Thyroid gland (tissue), 4 donors: ENCODE measurements around the gene ASPG. TPM values are rescaled to one million over a fixed set of nuclear protein-coding genes. Genes with fewer than 3 reads are reported as not detected.

Experiments
- DNase-seq, 2 donors: peaks; one replicate each; pipeline ENCODE4 v3.0.0-alpha.2; 2019
- H3K27ac ChIP-seq, 3 donors: fragments of 200-600 bp; sonication (generic); 1 replicate in 2 of 3; 2 replicates in 1 of 3; pipeline ENCODE4 v1.5.1; 2016 to 2019; ENCODE audit warnings: mild to moderate bottlenecking in 1 of 3, moderate library complexity in 1 of 3
- H3K27me3 ChIP-seq: fragments of 200-600 bp; sonication (generic); one replicate; pipeline ENCODE4 v1.5.1; 2019
- H3K36me3 ChIP-seq, 2 donors: fragments of 200-600 bp; sonication (generic); one replicate each; pipeline ENCODE4 v1.5.1; 2016 to 2019
- H3K4me1 ChIP-seq, 2 donors: fragments of 200-600 bp; sonication (generic); one replicate each; pipeline ENCODE4 v1.5.1; 2017 to 2019
- H3K4me3 ChIP-seq, 3 donors: fragments of 200-600 bp; sonication (generic); replicated peaks in 1 of 3; 1 replicate in 2 of 3; 2 replicates in 1 of 3; pipeline ENCODE4 v1.5.1; 2016; ENCODE audit warnings: mild to moderate bottlenecking in 1 of 3
- H3K9me3 ChIP-seq: fragments of 200-600 bp; sonication (generic); one replicate; pipeline ENCODE4 v1.5.1; 2017
- POLR2A ChIP-seq, 2 donors: fragments of 450-650 bp; IDR thresholded peaks; one replicate each; pipeline ENCODE4 v1.6.1; 2017; ENCODE audit warnings: antibody characterized with exemption in 2 of 2, mild to moderate bottlenecking in 2 of 2, moderate library complexity in 1 of 2
- WGBS, 2 donors: methylation state at CpG; one replicate each; pipeline ENCODE4 v1.1.5; 2017; 5-methylcytosine and 5-hydroxymethylcytosine counted together
- intact Hi-C: fragments of 100-400 bp; cut with DNase I; formaldehyde crosslinking; loops from one replicate; pipeline ENCODE4 v1.15.1; 2023
- total RNA-seq, 4 donors: library from RNA; depleted of rRNA; stranded (reverse); fragments of >200 nt; gene quantifications; one replicate each; pipeline ENCODE4 v1.2.3, GENCODE V29; 2016
- TF ChIP-seq, protein P1 (sequence below), 6 experiments: fragments of 200-600 bp in 3 of 6; fragments of 450-650 bp in 3 of 6; sonication (generic) in 3 of 6; IDR thresholded peaks; one replicate each; pipeline ENCODE4 v1.5.1; 2016 to 2019; ENCODE audit warnings: antibody characterized with exemption in 6 of 6, mild to moderate bottlenecking in 2 of 6, inconsistent platforms in 1 of 6, moderate library complexity in 1 of 6

ASPG gene
- total RNA-seq, 4 donors from 2014 or later, result 7.5 to 24.0 (median 15.2) TPM

DNA sequence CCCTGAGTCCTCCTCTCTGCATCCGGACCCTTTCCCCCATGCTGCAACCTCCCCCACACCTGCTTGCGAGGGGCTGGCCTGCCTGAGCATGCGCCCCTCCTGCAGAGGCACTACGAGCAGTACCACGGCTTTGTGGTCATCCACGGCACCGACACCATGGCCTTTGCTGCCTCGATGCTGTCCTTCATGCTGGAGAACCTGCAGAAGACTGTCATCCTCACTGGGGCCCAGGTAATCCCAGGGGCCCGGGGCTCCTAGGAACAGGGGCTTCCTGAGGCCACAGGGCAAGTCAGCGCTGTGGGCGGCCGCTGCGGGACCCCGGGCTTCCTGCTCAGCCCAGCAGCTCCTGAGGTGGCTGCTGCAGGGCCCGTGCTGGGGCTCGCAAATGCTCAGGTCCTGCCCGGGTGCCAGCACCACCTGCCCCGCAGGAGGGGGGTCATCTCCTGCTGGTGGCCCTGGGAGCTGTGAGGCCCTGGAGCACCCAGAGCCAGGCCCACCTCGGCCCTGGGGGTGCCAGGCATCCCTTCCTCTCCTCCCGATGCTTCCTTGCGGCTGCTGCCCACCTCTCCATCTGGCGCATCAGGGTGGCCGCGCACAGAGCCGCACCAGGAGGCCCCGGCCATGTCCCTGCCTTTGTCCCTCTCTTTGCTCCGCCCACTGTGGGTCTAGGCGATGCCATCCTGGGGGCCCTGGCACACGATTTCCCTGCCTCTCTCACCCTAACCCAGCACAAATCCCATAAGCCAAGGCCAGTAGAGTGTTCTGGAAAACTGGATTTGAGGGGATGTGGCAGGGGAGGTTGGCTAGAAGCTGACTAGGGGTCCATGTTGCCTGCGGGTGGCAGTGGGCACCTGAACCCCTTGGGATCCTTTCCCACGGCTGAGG, 10.2 kb downstream of the ASPG start:
- Histone ChIP-seq H3K4me1 (peaks cover 4 to 8% of the 10 kb centered on the region in 2 donors), H3K27ac (no peak overlapping the region), H3K27me3 (no peaks in the 10 kb centered on the region), H3K4me3 (no peak overlapping the region), H3K9me3 (no peaks in the 10 kb centered on the region), H3K36me3 (no peaks in the 10 kb centered on the region)
- no peak for TF ChIP-seq POLR2A (IDR thresholded peaks at IDR 0.05)
- TF ChIP-seq, protein P1, sequence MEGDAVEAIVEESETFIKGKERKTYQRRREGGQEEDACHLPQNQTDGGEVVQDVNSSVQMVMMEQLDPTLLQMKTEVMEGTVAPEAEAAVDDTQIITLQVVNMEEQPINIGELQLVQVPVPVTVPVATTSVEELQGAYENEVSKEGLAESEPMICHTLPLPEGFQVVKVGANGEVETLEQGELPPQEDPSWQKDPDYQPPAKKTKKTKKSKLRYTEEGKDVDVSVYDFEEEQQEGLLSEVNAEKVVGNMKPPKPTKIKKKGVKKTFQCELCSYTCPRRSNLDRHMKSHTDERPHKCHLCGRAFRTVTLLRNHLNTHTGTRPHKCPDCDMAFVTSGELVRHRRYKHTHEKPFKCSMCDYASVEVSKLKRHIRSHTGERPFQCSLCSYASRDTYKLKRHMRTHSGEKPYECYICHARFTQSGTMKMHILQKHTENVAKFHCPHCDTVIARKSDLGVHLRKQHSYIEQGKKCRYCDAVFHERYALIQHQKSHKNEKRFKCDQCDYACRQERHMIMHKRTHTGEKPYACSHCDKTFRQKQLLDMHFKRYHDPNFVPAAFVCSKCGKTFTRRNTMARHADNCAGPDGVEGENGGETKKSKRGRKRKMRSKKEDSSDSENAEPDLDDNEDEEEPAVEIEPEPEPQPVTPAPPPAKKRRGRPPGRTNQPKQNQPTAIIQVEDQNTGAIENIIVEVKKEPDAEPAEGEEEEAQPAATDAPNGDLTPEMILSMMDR (IDR thresholded peaks at IDR 0.05), result no peak
- intact Hi-C loops, result loop anchor here (5.0 kb wide), 1 partner anchor 37 kb away; no protein-coding TSS in a partner anchor
- WGBS, 2 donors, result 90 to 96% methylated on average over 17 to 24 of the region's 31 CpGs
- no peak for DNase-seq

DNA sequence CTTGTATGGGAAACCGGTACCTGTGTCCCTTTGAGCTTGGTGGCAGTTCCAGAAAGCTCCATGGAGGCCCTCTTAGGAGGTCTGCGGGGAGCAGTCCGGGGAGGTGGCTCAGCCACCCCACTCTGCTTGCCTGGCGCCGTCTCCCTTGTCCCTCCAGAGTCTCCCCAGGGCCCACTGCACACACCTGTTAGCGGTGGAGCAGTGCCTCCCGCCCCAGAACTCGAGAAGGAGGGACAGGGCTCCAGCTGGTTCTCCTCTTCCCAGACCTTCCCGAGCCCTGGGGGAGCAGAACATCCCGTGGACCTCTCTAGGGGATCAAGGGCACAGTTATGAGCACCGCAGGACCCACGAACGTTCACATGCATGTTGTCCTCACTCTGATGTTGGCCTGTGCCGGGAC, 10.8 kb downstream of the ASPG start:
- H3K36me3 ChIP-seq, result no peaks in the 10 kb centered on the region
- TF ChIP-seq POLR2A (IDR thresholded peaks at IDR 0.05), result no peak
- TF ChIP-seq, protein P1 (IDR thresholded peaks at IDR 0.05), result no peak
- 86 to 92% methylated on average over 10 to 14 of the region's 14 CpGs for WGBS, 2 donors
- H3K9me3 ChIP-seq, result no peaks in the 10 kb centered on the region
- H3K27ac ChIP-seq, result no peak overlapping the region
- no peak for DNase-seq
- intact Hi-C loops, result loop anchor here (5.0 kb wide), 1 partner anchor 36 kb away; no protein-coding TSS in a partner anchor
- peaks cover 4 to 14% of the 10 kb centered on the region in 2 donors for H3K4me1 ChIP-seq
- no peaks in the 10 kb centered on the region for H3K27me3 ChIP-seq
- H3K4me3 ChIP-seq, result no peak overlapping the region

DNA sequence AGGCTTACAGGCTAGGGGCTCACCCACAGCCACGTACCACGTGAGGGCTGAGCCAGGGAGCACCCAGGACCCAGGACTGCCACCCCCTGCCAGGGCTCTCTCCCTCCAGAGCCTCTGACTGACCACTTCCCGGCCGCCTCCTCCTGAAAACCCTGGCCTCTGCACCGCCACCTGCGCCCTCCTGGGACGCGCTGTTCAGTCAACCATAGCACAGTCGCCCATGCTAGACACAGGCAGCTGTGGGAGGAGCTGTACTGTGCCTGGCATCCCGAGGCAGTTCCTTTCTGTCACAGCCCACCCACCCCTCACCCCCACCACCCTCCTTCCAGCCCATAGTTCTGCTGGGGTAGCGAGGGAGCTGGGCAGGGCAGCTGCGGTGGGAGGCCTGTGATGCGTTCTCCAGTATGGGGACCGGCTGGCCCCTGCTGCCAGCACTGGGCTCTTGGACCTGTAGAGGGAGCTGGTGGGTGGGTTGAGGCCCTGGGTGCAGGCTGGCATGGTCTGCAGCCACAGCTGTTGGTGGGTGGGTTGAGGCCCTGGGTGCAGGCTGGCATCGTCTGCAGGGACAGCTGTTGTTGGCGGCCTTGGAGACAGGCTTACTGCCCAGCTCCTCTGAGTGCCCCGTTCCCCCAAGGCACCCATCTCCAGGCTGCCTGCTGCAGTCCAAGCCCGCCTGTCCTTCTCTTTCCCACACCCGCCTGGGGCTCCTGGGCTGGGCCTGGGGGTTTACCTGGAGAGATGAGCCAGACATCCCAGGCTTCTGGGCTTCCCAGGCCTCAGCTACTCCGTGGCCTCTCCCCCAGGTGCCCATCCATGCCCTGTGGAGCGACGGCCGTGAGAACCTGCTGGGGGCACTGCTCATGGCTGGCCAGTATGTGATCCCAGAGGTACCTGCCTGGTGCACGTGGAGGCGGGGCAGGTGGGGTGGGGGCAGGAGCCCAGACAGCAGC, 11.5 kb downstream of the ASPG start:
- Histone ChIP-seq H3K4me3 (no peak overlapping the region), H3K9me3 (no peaks in the 10 kb centered on the region), H3K4me1 (peaks cover 4 to 14% of the 10 kb centered on the region in 2 donors), H3K36me3 (no peaks in the 10 kb centered on the region), H3K27me3 (no peaks in the 10 kb centered on the region), H3K27ac (no peak overlapping the region)
- DNase-seq, result no peak
- WGBS, 2 donors, result 73 to 75% methylated on average over 15 to 16 of the region's 25 CpGs
- intact Hi-C loops, result loop anchor here (5.0 kb wide), 1 partner anchor 35 kb away; no protein-coding TSS in a partner anchor
- no peak for TF ChIP-seq POLR2A (IDR thresholded peaks at IDR 0.05)
- TF ChIP-seq, protein P1 (IDR thresholded peaks at IDR 0.05), result no peak

DNA sequence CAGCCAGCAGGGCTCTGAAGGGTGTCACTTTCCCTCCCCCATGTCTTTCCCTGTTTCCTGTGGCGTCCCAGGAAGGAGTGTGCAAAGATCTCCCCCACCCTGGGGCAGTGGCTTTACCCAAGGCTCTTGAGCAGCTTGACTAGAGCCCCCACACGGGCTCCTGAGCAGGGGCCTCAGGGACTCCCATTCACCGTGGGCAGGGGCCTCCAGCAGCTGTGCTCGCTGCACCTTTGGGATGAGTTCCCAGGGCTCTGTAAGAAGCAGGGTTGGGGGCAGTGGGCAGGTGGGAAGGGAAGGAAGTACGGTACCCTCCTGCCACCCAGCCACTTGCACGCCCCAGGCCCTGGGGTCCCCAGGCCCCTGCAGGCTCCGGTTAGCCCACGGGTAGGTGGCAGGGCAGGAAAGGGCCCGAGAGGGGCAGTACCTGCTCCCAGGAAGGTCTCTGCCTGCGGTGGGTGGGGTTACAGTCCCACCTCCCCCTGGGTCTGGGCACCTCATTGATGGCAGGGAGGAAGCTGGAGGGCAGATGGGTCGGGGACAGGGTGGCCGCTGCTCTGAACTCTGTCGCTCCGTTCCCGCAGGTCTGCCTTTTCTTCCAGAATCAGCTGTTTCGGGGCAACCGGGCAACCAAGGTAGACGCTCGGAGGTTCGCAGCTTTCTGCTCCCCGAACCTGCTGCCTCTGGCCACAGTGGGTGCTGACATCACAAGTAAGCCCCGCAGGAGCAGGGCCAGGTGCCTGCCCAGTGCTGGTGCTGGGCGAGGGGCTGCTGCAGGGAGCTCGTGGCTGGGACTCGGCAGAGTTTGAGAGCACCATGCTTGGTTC, 13.0 kb downstream of the ASPG start:
- TF ChIP-seq, protein P1 (IDR thresholded peaks at IDR 0.05), result no peak
- TF ChIP-seq POLR2A (IDR thresholded peaks at IDR 0.05), result no peak

More for the DNA sequence above, 13.0 kb downstream of the ASPG start:
- Histone ChIP-seq H3K36me3 (no peaks in the 10 kb centered on the region), H3K27me3 (no peaks in the 10 kb centered on the region), H3K27ac (no peak overlapping the region), H3K4me1 (peaks cover 4 to 16% of the 10 kb centered on the region in 2 donors), H3K9me3 (no peaks in the 10 kb centered on the region), H3K4me3 (no peak overlapping the region)
- no peak for DNase-seq
- WGBS, 2 donors, result 92 to 95% methylated on average over 16 to 17 of the region's 25 CpGs
- intact Hi-C loops, result loop anchor here (5.0 kb wide), 1 partner anchor 34 kb away; no protein-coding TSS in a partner anchor
